ENCODE measurements around the gene GPX2. TPM values are rescaled to one million over a fixed set of nuclear protein-coding genes. Genes with fewer than 3 reads are reported as not detected.
"Not testable (repeated sequence)": the region's sequence is repeated elsewhere in the genome, so short reads cannot be mapped to it uniquely, and the experiment has no call there.

GPX2 gene
- total RNA-seq, 2 donors from 2014 or later: not detected

- intact Hi-C loops (cut with DNase I): no loop called here
- ATAC-seq: no peak
- DNase-seq: no peak
These were observed 19.5 kb downstream of the GPX2 start for GRCh38 chr14:64923015-64923414.

DNA sequence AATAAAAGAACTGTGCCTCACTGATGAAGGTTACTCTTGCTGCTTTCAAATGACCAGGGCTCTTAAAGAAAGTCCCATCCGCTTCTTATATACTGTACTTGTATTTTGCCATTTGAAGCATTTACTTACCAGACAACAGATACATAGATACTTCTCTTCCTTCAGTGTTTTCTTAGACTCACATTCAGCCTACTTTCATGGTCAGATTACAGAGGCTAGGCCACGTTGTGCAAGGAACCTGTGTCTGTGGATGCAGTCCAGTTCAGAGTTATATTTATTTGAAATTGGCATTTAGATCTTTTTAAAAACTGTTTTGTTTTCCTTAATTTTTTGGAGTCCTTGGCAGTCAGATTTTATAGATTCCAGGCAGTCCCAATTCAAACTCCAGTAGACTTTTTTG lies 22.1 kb downstream of the GPX2 start:
- peak in 1 of 2 donors; percentile 34 for ATAC-seq
- intact Hi-C loops (cut with DNase I): no loop called here

GRCh38 chr14:64919618-64920017 lies 22.9 kb downstream of the GPX2 start:
- ATAC-seq: no peak
- DNase-seq: no peak
- intact Hi-C loops (cut with DNase I): loop anchor here in 1 of 2 donors (10.0 kb wide), 1 partner anchor 55 kb away; the partner anchor contains the start of gene RAB15

More for the DNA sequence above, 22.1 kb downstream of the GPX2 start:
- DNase-seq: no peak

- ATAC-seq (no peak), DNase-seq (no peak)
- intact Hi-C loops (cut with DNase I): loop anchor here in 1 of 2 donors (10.0 kb wide), 1 partner anchor 56 kb away; the partner anchor contains the start of gene RAB15
These were observed 23.3 kb downstream of the GPX2 start for GRCh38 chr14:64919215-64919614.

DNA sequence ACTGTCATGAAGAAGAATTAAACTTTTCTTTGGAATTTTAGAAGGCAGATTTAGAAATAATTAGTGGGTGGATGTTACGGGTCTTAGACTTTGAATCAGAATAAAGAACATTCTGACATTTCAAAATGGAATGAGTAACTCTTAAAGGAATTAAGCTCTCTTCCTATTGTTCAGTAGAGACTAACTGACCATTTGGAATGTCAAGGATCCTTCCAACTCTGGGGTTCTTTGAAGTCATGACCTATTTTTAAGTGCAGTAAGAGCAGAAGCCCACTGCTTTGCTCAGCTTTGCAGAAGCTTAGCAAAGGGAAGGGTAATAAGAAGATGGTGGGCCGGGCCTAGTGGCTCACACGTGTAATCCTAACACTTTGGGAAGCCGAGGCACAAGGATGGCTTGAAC lies 24.3 kb downstream of the GPX2 start:
- intact Hi-C loops (cut with DNase I): loop anchor here in 1 of 2 donors (10.0 kb wide), 1 partner anchor 57 kb away; the partner anchor contains the start of gene RAB15
- DNase-seq (no peak), ATAC-seq (no peak)

DNA sequence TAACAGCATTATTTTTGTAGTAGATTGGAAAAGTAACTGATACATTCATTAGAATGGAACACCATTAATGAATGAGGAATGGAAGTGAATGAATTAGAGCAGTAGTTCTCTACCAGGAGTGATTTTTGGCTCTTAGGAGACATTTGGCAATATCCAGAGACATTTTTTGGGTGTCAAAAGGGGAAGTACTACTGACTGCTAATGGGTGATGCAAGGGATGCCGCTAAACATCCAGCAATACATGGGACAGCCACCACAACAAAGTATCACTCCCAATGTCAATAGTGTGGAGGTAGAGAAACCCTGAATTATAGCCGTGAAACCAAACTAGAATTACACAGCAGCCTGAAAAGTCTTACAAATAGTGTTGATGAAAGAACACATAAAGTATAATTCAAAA lies 26.7 kb downstream of the GPX2 start:
- ATAC-seq (no peak), DNase-seq (no peak)
- intact Hi-C loops (cut with DNase I): loop anchor here in 1 of 2 donors (10.0 kb wide), 1 partner anchor 59 kb away; the partner anchor contains the start of gene RAB15

GRCh38 chr14:64915029-64915424 lies 27.5 kb downstream of the GPX2 start:
- DNase-seq: no peak
- intact Hi-C loops (cut with DNase I): loop anchor here in 1 of 2 donors (10.0 kb wide), 1 partner anchor 60 kb away; the partner anchor contains the start of gene RAB15
- ATAC-seq: no peak

DNA sequence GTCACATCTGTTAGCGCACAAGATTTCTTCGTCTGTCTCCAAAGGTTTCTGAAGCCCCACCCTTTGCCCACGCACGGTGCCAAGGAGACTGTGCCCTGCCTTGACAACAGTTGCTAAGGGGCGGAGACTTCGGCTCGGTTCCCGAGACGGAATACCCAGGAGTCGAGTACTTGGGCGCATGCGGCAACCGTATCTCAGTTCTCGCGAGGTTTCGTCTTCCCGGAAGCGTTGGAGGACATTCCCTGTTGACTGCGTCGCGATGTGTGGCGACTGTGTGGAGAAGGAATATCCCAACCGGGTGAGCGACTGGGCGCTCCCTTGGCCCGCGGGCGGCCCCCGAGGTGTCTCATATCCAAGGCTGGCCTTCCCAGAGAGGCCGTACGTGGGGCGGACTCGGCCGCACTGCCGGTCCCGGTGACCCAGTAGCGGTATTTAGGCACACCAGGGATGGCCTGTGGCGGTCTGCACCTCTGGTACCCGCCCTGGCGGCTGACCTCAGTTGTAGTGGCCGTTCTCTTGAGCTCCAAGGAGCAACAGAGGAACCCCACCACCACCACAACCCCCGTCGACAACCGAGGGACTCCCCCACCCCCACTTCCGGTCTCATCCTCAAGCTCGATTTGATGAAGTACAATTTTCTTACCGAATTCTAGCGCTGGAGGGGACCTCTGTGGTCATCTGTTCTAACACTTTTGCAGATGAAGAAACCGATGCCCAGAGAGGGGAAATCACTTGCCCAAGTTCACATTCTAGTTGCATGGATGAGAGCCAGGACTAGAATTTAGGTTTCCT lies 28.1 kb downstream of the GPX2 start, which contains the start of gene CHURC1:
CHURC1 (plus strand) TSS at position 219 of the 792 bp plus-strand sequence; CDS start at position 260, 41 bp downstream.
- intact Hi-C loops (cut with DNase I): loop anchor here in 1 of 2 donors (10.0 kb wide), 1 partner anchor 60 kb away; the partner anchor contains the start of gene RAB15
- ATAC-seq (peak; percentile 100), DNase-seq (peak; percentile 99)

DNA sequence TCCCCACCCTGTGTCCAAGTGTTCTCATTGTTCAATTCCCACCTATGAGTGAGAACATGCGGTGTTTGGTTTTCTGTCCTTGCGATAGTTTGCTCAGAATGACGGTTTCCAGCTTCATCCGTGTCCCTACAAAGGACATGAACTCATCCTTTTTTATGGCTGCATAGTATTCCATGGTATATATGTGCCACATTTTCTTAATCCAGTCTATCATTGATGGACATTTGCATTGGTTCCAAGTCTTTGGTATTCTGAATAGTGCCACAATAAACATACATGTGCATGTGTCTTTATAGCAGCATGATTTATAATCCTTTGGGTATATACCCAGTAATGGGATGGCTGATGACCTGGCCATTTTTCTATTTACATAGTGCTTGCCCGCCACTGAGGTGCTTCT lies 29.1 kb downstream of the GPX2 start:
- intact Hi-C loops (cut with DNase I): loop anchor here in 1 of 2 donors (10.0 kb wide), 1 partner anchor 61 kb away; the partner anchor contains the start of gene RAB15
- not testable (repeated sequence) for ATAC-seq, DNase-seq

DNA sequence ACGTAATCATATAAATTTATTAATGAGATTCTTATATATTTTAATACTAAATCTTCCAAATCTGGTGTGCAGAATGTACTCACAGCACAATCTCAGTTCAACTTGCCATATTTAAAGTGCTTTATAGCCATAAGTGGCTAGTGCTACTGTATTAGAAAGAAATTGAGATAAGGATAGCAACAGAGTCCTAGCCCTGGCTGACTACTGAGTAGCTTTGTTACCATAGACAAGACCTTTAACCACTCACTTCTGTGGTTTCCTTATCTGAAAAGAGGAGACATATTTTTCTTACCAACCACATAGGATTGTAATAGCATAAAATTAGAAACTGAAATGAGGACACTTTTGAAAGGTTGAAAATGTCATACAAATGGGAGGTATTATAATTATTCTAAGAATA lies 30.3 kb downstream of the GPX2 start:
- intact Hi-C loops (cut with DNase I): loop anchor here in 1 of 2 donors (10.0 kb wide), 1 partner anchor 63 kb away; the partner anchor contains the start of gene RAB15
- DNase-seq (no peak), ATAC-seq (no peak)

DNA sequence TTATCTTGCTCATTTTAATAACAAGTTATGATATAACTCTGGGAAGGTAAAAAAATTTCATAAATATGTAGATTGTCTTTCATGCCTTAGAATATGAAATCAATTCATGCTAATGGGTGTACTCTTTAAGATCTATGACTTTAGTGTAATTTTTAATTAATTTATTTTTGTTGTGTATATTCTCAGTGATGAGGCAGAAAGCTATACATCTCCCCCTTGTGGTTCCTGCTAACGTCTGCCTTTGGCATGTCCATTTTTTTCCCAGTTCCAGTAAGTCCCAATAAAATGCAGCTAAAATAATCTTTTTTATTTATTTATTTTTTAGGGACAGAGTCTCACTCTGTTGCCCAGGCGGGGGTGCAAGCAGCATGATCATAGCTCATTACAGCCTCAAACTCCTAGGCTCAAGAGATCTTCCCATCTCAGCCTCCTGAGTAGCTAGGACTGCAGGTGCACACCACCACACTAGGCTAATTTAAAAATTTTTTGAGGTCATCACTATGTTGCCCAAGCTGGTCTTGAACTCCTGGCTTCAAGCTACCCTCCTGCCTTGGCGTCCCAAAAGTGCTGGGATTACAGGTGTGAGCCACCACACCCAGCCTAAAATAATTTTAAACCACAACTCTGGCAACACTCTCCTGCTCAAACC lies 31.6 kb downstream of the GPX2 start:
- intact Hi-C loops (cut with DNase I): loop anchor here in 1 of 2 donors (10.0 kb wide), 1 partner anchor 64 kb away; the partner anchor contains the start of gene RAB15
- ATAC-seq (no peak), DNase-seq (no peak)

DNA sequence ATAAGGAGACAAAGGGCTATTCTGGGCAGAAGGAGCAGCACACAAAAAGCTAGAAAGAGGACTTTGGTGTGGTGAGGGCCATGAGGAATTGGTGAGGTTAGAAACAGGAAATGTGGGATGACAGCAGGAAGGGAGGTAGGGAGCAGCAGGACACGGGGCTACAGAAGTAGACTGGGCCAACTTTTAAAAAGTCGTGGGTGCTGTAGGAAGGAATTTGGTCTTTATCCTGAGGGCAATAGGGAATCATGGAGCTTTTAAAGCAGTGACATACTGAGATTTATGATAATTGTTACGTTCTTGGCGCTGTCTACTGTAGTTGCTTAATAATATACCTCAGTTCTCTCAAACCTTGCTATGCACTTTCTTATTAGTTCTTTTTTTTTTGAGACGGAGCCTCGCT lies 36.5 kb downstream of the GPX2 start:
- intact Hi-C loops (cut with DNase I): no loop called here
- no peak for ATAC-seq

GRCh38 chr14:64899958-64900357 lies 42.6 kb downstream of the GPX2 start:
- no peak for ATAC-seq
- intact Hi-C loops (cut with DNase I): no loop called here

More for the DNA sequence above, 36.5 kb downstream of the GPX2 start:
- DNase-seq: no peak

DNA sequence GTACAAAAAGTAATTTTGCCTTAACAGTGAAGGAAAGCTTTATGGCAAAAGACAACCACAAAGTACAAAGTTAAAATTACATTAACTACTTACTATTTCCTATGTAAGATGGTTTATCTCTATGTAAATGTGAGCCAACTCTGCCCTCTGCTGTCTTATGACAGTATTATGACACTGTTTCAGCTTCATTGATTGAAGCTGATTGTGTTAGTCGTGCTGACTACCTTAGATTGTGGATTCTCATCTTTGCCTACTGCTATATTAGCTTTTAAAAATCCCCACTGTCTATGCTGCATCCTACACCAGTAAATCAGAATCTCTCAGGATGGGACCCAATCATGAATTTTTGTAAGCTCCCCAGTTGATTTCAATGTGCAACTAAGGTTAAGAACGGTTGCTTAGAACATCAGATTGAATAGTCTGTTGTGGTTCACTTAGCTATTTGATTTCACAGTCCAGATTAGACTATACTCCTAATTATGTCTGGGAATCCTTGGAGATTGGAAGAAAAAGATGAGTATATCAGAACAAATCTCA lies 50.6 kb downstream of the GPX2 start:
- DNase-seq (no peak), ATAC-seq (peak; percentile 78 to 79)
- intact Hi-C loops (cut with DNase I): loop anchor here (5.0 kb wide), 2 partner anchors 70 to 90 kb away; no protein-coding TSS in a partner anchor

More at GRCh38 chr14:64899958-64900357, 42.6 kb downstream of the GPX2 start:
- no peak for DNase-seq

DNA sequence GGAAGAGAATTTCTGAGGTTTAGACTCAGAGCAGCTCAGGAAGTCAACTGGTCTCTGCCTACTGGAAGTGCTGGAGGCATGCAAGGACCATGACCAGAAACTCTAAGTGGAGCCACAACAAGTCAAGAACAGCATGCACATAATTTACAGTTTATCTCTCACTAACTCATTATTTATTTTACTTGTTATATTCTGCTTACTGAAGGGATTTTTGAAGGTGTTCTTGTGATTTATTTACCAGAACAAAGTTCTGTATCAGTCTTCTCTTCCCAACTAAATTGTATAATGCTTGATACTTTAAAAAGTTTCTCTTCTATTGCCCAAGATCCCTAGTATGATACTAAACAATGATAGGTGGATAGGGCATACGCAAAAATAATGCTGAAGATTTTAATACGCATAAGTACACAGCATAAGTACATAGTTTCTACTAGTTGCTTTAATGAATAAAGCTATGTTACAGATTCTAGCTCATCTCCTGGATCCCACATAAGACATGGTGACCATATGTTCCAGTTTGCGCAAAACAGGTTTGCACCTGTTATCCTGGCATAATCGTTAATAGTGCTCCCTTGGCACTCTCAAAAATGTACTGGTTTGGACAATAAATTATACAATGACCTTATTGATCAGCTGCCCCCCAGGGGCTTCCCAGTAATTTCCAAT lies 51.2 kb downstream of the GPX2 start:
- ATAC-seq (no peak), DNase-seq (no peak)
- intact Hi-C loops (cut with DNase I): loop anchor here (5.0 kb wide), 2 partner anchors 69 to 89 kb away; no protein-coding TSS in a partner anchor

- ATAC-seq (no peak), DNase-seq (no peak)
- intact Hi-C loops (cut with DNase I): loop anchor here in 1 of 2 donors (5.0 kb wide), 1 partner anchor 67 kb away; no protein-coding TSS in a partner anchor
These were observed 53.2 kb downstream of the GPX2 start for GRCh38 chr14:64889352-64889751.
